Panc1 (cell line): ENCODE results near the gene CRABP1.

Source experiments
- POLR2AphosphoS5 ChIP-seq: IDR thresholded peaks from 2 replicates; pipeline ENCODE4 v1.6.1; 2012; ENCODE audit warnings: mild to moderate bottlenecking, low read depth, low read length, moderate library complexity
- REST ChIP-seq, 2 experiments: IDR thresholded peaks; 2 replicates each; pipeline ENCODE4 v1.6.1; 2011 to 2012; ENCODE audit warnings: low read depth in 2 of 2, control low read depth in 1 of 2, low read length in 1 of 2, mild to moderate bottlenecking in 1 of 2, moderate library complexity in 1 of 2; ENCODE audit not compliant: insufficient read depth in 1 of 2
- SIN3A ChIP-seq: IDR thresholded peaks from 2 replicates; pipeline ENCODE4 v1.6.1; 2012; ENCODE audit warnings: low read depth, mild to moderate bottlenecking, low read length, moderate library complexity, borderline replicate concordance; ENCODE audit not compliant: insufficient read depth
- TCF7L2 ChIP-seq: IDR thresholded peaks from 2 replicates; pipeline ENCODE4 v1.6.1; 2011; ENCODE audit warnings: mild to moderate bottlenecking, low read depth, low read length, inconsistent platforms
- TF ChIP-seq, protein P1 (sequence below): fragments of 450-650 bp; IDR thresholded peaks from 2 replicates; pipeline ENCODE4 v1.5.1; 2017; ENCODE audit warnings: mild to moderate bottlenecking

DNA sequence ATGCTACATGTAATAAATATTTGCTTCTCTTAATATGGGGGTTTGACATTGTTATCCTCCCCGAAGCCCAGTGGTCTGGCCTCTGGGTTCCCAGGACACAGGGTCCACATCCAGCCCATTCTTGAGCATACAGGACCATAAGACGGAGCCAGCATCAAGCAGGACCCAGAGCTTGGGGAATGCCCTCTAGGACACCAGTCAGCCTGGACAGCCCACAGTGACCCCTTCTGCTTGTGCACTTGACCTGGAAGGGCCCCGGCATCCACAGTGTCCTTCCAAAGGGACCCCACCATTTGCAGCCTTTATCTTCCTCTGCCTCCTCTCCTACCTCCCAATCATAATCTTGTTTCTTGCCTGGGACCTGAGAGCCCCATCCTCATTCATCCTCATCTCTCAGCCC lies 51.6 kb downstream of the CRABP1 start:
- no peak for TF ChIP-seq SIN3A
- TF ChIP-seq, protein P1, sequence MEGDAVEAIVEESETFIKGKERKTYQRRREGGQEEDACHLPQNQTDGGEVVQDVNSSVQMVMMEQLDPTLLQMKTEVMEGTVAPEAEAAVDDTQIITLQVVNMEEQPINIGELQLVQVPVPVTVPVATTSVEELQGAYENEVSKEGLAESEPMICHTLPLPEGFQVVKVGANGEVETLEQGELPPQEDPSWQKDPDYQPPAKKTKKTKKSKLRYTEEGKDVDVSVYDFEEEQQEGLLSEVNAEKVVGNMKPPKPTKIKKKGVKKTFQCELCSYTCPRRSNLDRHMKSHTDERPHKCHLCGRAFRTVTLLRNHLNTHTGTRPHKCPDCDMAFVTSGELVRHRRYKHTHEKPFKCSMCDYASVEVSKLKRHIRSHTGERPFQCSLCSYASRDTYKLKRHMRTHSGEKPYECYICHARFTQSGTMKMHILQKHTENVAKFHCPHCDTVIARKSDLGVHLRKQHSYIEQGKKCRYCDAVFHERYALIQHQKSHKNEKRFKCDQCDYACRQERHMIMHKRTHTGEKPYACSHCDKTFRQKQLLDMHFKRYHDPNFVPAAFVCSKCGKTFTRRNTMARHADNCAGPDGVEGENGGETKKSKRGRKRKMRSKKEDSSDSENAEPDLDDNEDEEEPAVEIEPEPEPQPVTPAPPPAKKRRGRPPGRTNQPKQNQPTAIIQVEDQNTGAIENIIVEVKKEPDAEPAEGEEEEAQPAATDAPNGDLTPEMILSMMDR, result no peak
- no peak for TF ChIP-seq POLR2AphosphoS5
- no peak for TF ChIP-seq TCF7L2
- no peak for TF ChIP-seq REST (IDR thresholded peaks at IDR 0.05; ENCODE audit: insufficient read depth in 1 of 2, low read depth in 2 of 2, low read length in 1 of 2)
